Endothelial cell of umbilical vein (primary cell): Measurements from ENCODE around the gene PSMD14.

Source experiments
- CTCF ChIP-seq, 2 donors: IDR thresholded peaks; 1 replicate in 1 of 2; 2 replicates in 1 of 2; pipeline ENCODE4 v1.5.1; 2011; ENCODE audit warnings: low read length in 2 of 2, mild to moderate bottlenecking in 2 of 2, moderate library complexity in 2 of 2, control low read depth in 1 of 2, inconsistent platforms in 1 of 2, low read depth in 1 of 2; ENCODE audit not compliant: insufficient read depth in 1 of 2; ENCODE audit errors: extremely low read depth in 1 of 2
- EZH2 ChIP-seq: IDR thresholded peaks from 2 replicates; pipeline ENCODE4 v1.6.1; 2012; ENCODE audit warnings: borderline replicate concordance, low read depth, mild to moderate bottlenecking, moderate library complexity, low read length, inconsistent platforms; ENCODE audit not compliant: severe bottlenecking
- FOS ChIP-seq: IDR thresholded peaks from 2 replicates; pipeline ENCODE4 v1.6.1; 2011; ENCODE audit warnings: mild to moderate bottlenecking, low read length, moderate library complexity, borderline replicate concordance; ENCODE audit not compliant: insufficient read depth
- MAX ChIP-seq: IDR thresholded peaks from 2 replicates; pipeline ENCODE4 v1.6.1; 2011; ENCODE audit not compliant: insufficient read depth, insufficient read length
- POLR2A ChIP-seq: IDR thresholded peaks from 2 replicates; pipeline ENCODE4 v1.6.1; 2012; ENCODE audit warnings: low read depth, mild to moderate bottlenecking, control low read depth, low read length
- POLR2AphosphoS5 ChIP-seq: IDR thresholded peaks from 2 replicates; pipeline ENCODE4 v1.6.1; 2012; ENCODE audit warnings: low read depth, mild to moderate bottlenecking, control low read depth, low read length, moderate library complexity; ENCODE audit not compliant: insufficient read depth

- TF ChIP-seq POLR2A = no peak
- TF ChIP-seq CTCF (IDR thresholded peaks at IDR 0.05; ENCODE audit: extremely low read depth in 1 of 2, insufficient read depth in 1 of 2, low read depth in 1 of 2, low read length in 2 of 2) = no peak
- no peak for TF ChIP-seq POLR2AphosphoS5
- no peak for TF ChIP-seq MAX
- TF ChIP-seq EZH2 = no peak
- TF ChIP-seq FOS = no peak
Observed at GRCh38 chr2:161388146-161388779, 80.0 kb downstream of the PSMD14 start.
